Measurements from ENCODE around the gene PLSCR3.
"Not testable (repeated sequence)": the region's sequence is repeated elsewhere in the genome, so short reads cannot be mapped to it uniquely, and the experiment has no call there.

The PLSCR3 gene

GRCh38 chr17:7382901-7383300 lies 11.4 kb downstream of the PLSCR3 start:
- in situ Hi-C loops (cut with HindIII; ENCODE audit: low sequenced_read_pairs): no loop called here

- in situ Hi-C loops (cut with HindIII; ENCODE audit: low sequenced_read_pairs): no loop called here
These were observed 13.3 kb downstream of the PLSCR3 start, which contains the start of gene TNK1 for GRCh38 chr17:7380855-7381683. TSS of gene TNK1 (plus strand) at chr17:7381089. CDS start at chr17:7382927, 1,838 bp downstream.

- in situ Hi-C loops (cut with HindIII; ENCODE audit: low sequenced_read_pairs): no loop called here
These were observed 14.0 kb downstream of the PLSCR3 start for GRCh38 chr17:7380321-7380720.

GRCh38 chr17:7379134-7379533 lies 15.2 kb downstream of the PLSCR3 start:
- in situ Hi-C loops (cut with HindIII; ENCODE audit: low sequenced_read_pairs): no loop called here

GRCh38 chr17:7374353-7374752 lies 20.0 kb downstream of the PLSCR3 start:
- in situ Hi-C loops (cut with HindIII; ENCODE audit: low sequenced_read_pairs): no loop called here

GRCh38 chr17:7370853-7371252 lies 23.5 kb downstream of the PLSCR3 start:
- in situ Hi-C loops (cut with HindIII; ENCODE audit: low sequenced_read_pairs): no loop called here

- in situ Hi-C loops (cut with HindIII; ENCODE audit: low sequenced_read_pairs): no loop called here
These were observed 24.5 kb downstream of the PLSCR3 start for GRCh38 chr17:7369825-7370224.

- in situ Hi-C loops (cut with HindIII; ENCODE audit: low sequenced_read_pairs): not testable (repeated sequence)
These were observed 25.7 kb downstream of the PLSCR3 start for GRCh38 chr17:7368599-7368994.

GRCh38 chr17:7367918-7368598 lies 26.3 kb downstream of the PLSCR3 start:
- in situ Hi-C loops (cut with HindIII; ENCODE audit: low sequenced_read_pairs): no loop called here

- in situ Hi-C loops (cut with HindIII; ENCODE audit: low sequenced_read_pairs): no loop called here
These were observed 27.2 kb downstream of the PLSCR3 start for GRCh38 chr17:7367083-7367482.

- in situ Hi-C loops (cut with HindIII; ENCODE audit: low sequenced_read_pairs): not testable (repeated sequence)
These were observed 28.4 kb downstream of the PLSCR3 start for GRCh38 chr17:7365963-7366362.

GRCh38 chr17:7363311-7363710 lies 31.0 kb downstream of the PLSCR3 start:
- in situ Hi-C loops (cut with HindIII; ENCODE audit: low sequenced_read_pairs): no loop called here

GRCh38 chr17:7361906-7362305 lies 32.4 kb downstream of the PLSCR3 start:
- in situ Hi-C loops (cut with HindIII; ENCODE audit: low sequenced_read_pairs): no loop called here

GRCh38 chr17:7357381-7357780 lies 36.9 kb downstream of the PLSCR3 start:
- in situ Hi-C loops (cut with HindIII; ENCODE audit: low sequenced_read_pairs): no loop called here

- in situ Hi-C loops (cut with HindIII; ENCODE audit: low sequenced_read_pairs): no loop called here
These were observed 37.6 kb downstream of the PLSCR3 start for GRCh38 chr17:7356756-7357155.

GRCh38 chr17:7356072-7356549 lies 38.2 kb downstream of the PLSCR3 start:
- in situ Hi-C loops (cut with HindIII; ENCODE audit: low sequenced_read_pairs): no loop called here

GRCh38 chr17:7355573-7355972 lies 38.8 kb downstream of the PLSCR3 start:
- in situ Hi-C loops (cut with HindIII; ENCODE audit: low sequenced_read_pairs): no loop called here

- in situ Hi-C loops (cut with HindIII; ENCODE audit: low sequenced_read_pairs): no loop called here
These were observed 39.3 kb downstream of the PLSCR3 start, which contains the start of gene TMEM95 for GRCh38 chr17:7355053-7355452. TSS of gene TMEM95 (plus strand) at chr17:7355156. CDS start at chr17:7355205, 49 bp downstream.

- in situ Hi-C loops (cut with HindIII; ENCODE audit: low sequenced_read_pairs): no loop called here
These were observed 40.0 kb downstream of the PLSCR3 start for GRCh38 chr17:7354262-7354843.

GRCh38 chr17:7352910-7353635 lies 41.3 kb downstream of the PLSCR3 start:
- in situ Hi-C loops (cut with HindIII; ENCODE audit: low sequenced_read_pairs): no loop called here

- in situ Hi-C loops (cut with HindIII; ENCODE audit: low sequenced_read_pairs): no loop called here
These were observed 41.8 kb downstream of the PLSCR3 start for GRCh38 chr17:7352503-7352889.

All from endothelial cell of hepatic sinusoid (primary cell).